Testis (tissue), 2 donors: ENCODE data around the gene SAMM50.

Experiments used
- CTCF ChIP-seq, 3 experiments: fragments of 450-650 bp in 2 of 3; fragments of 200-600 bp in 1 of 3; sonication (generic) in 1 of 3; IDR thresholded peaks; one replicate each; pipeline ENCODE4 v1.5.1; 2016 to 2019; ENCODE audit warnings: antibody characterized with exemption in 3 of 3, mild to moderate bottlenecking in 2 of 3, moderate library complexity in 1 of 3
- POLR2A ChIP-seq: fragments of 450-650 bp; IDR thresholded peaks from one replicate; pipeline ENCODE4 v1.6.1; 2017; ENCODE audit warnings: antibody characterized with exemption, mild to moderate bottlenecking, moderate library complexity

- TF ChIP-seq CTCF (IDR thresholded peaks at IDR 0.05) (no peak), POLR2A (no peak)
Observed at GRCh38 chr22:44001521-44001920, 46.3 kb downstream of the SAMM50 start.
